Parathyroid adenoma (tissue), 2 donors: Measurements from ENCODE around the gene PUM1.

Source experiments
- H2AFZ ChIP-seq: fragments of 300-600 bp; sonication (generic); one replicate; pipeline ENCODE4 v1.7.0; 2017; ENCODE audit warnings: antibody characterized with exemption, mild to moderate bottlenecking
- H3K27ac ChIP-seq: fragments of 300-600 bp; sonication (generic); one replicate; pipeline ENCODE4 v1.7.0; 2017
- H3K27me3 ChIP-seq: fragments of 300-600 bp; sonication (generic); one replicate; pipeline ENCODE4 v1.7.0; 2017; ENCODE audit warnings: low read length; ENCODE audit not compliant: control insufficient read depth, insufficient read depth
- H3K36me3 ChIP-seq: fragments of 300-600 bp; sonication (generic); one replicate; pipeline ENCODE4 v1.7.0; 2017; ENCODE audit warnings: low read length; ENCODE audit not compliant: control insufficient read depth, insufficient read depth
- H3K4me1 ChIP-seq: fragments of 300-600 bp; sonication (generic); one replicate; pipeline ENCODE4 v1.7.0; 2017; ENCODE audit warnings: control low read depth
- H3K4me2 ChIP-seq: fragments of 300-600 bp; sonication (generic); one replicate; pipeline ENCODE4 v1.7.0; 2017; ENCODE audit warnings: low read length
- H3K4me3 ChIP-seq: fragments of 300-600 bp; sonication (generic); one replicate; pipeline ENCODE4 v1.7.0; 2017; ENCODE audit warnings: low read depth, low read length
- H3K79me2 ChIP-seq: fragments of 300-600 bp; sonication (generic); one replicate; pipeline ENCODE4 v1.7.0; 2017; ENCODE audit warnings: control low read depth
- H3K9ac ChIP-seq: fragments of 300-600 bp; sonication (generic); one replicate; pipeline ENCODE4 v1.7.0; 2017; ENCODE audit warnings: mild to moderate bottlenecking
- H3K9me3 ChIP-seq: fragments of 300-600 bp; sonication (generic); one replicate; pipeline ENCODE4 v1.7.0; 2017; ENCODE audit warnings: low read length; ENCODE audit not compliant: control insufficient read depth
- CTCF ChIP-seq: fragments of 300-600 bp; sonication (generic); IDR thresholded peaks from one replicate; pipeline ENCODE4 v1.7.0; 2017; ENCODE audit warnings: antibody characterized with exemption, mild to moderate bottlenecking
- donor health status: primary hyperparathyroidism.

The PUM1 gene

GRCh38 chr1:31013187-31013864 is 52.2 kb downstream of the PUM1 start:
- Histone ChIP-seq H3K9ac (no peak overlapping the region), H3K9me3 (no peaks in the 10 kb centered on the region), H3K4me2 (no peak overlapping the region), H3K4me1 (peaks cover 2% of the 10 kb centered on the region), H3K27ac (no peak overlapping the region), H2AFZ (no peak overlapping the region), H3K79me2 (peaks cover 11% of the 10 kb centered on the region), H3K36me3 (no peaks in the 10 kb centered on the region), H3K4me3 (no peak overlapping the region), H3K27me3 (no peaks in the 10 kb centered on the region)
- no peak for TF ChIP-seq CTCF

GRCh38 chr1:31012210-31012924 is 53.1 kb downstream of the PUM1 start:
- no peak for TF ChIP-seq CTCF
- H3K9me3 ChIP-seq, result no peaks in the 10 kb centered on the region
- peaks cover 2% of the 10 kb centered on the region for H3K4me1 ChIP-seq
- no peak overlapping the region for H3K9ac ChIP-seq
- no peak overlapping the region for H2AFZ ChIP-seq
- H3K4me3 ChIP-seq, result no peak overlapping the region
- no peak overlapping the region for H3K4me2 ChIP-seq
- H3K27ac ChIP-seq, result no peak overlapping the region
- no peaks in the 10 kb centered on the region for H3K27me3 ChIP-seq
- H3K36me3 ChIP-seq, result no peaks in the 10 kb centered on the region
- H3K79me2 ChIP-seq, result peaks cover 18% of the 10 kb centered on the region

- Histone ChIP-seq H3K9me3 (no peaks in the 10 kb centered on the region), H3K79me2 (peaks cover 18% of the 10 kb centered on the region), H3K4me2 (no peak overlapping the region), H3K9ac (no peak overlapping the region), H3K27ac (no peak overlapping the region), H2AFZ (no peak overlapping the region), H3K27me3 (no peaks in the 10 kb centered on the region), H3K4me3 (no peak overlapping the region), H3K4me1 (peaks cover 2% of the 10 kb centered on the region), H3K36me3 (no peaks in the 10 kb centered on the region)
- no peak for TF ChIP-seq CTCF
Observed at GRCh38 chr1:31011719-31012118, 53.8 kb downstream of the PUM1 start.

- H3K27ac ChIP-seq, result no peak overlapping the region
- H3K4me2 ChIP-seq, result no peak overlapping the region
- peaks cover 20% of the 10 kb centered on the region for H3K79me2 ChIP-seq
- H3K27me3 ChIP-seq, result no peaks in the 10 kb centered on the region
- H3K9ac ChIP-seq, result no peak overlapping the region
- H2AFZ ChIP-seq, result no peak overlapping the region
- H3K4me1 ChIP-seq, result peaks cover 2% of the 10 kb centered on the region
- no peaks in the 10 kb centered on the region for H3K9me3 ChIP-seq
- no peaks in the 10 kb centered on the region for H3K36me3 ChIP-seq
- no peak for TF ChIP-seq CTCF
- no peak overlapping the region for H3K4me3 ChIP-seq
Observed at GRCh38 chr1:31010086-31010989, 55.2 kb downstream of the PUM1 start.
